ENCODE results near the gene SH3BP1.
"Not testable (repeated sequence)": the region's sequence is repeated elsewhere in the genome, so short reads cannot be mapped to it uniquely, and the experiment has no call there.

The SH3BP1 gene

GRCh38 chr22:37680191-37680851 lies 40.9 kb downstream of the SH3BP1 start:
- DNase-seq, result no peak

- no peak for DNase-seq
Measured at GRCh38 chr22:37681001-37681424, 41.5 kb downstream of the SH3BP1 start.

GRCh38 chr22:37681556-37682049 lies 42.1 kb downstream of the SH3BP1 start:
- DNase-seq, result peak; percentile 71

GRCh38 chr22:37684803-37685615 lies 45.5 kb downstream of the SH3BP1 start:
- DNase-seq, result no peak

- peak; percentile 90 for DNase-seq
Measured at GRCh38 chr22:37686002-37686982, 46.8 kb downstream of the SH3BP1 start, which contains the start of gene NOL12. NOL12 (plus strand) TSS chr22:37686343; CDS start chr22:37686393, 50 bp downstream.

DNA sequence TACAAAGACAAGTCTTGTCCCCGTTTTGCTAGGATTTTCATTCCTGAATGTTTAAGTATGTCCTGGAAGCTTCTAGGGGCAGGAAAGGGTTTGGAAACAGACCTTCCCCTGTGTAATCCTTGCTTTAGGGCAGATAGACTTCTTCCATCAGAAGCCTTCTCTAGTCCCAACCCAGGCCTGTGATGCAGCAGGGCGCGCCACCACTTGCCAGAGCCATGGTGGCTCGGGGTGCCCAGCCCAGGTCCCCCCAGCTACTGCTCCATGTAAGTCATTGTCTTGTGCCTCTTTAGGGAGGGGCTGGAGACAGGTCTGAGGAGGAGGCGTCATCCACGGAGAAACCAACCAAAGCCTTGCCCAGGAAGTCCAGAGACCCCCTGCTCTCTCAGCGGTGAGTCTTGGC lies 50.9 kb downstream of the SH3BP1 start:
- DNase-seq, result no peak

DNA sequence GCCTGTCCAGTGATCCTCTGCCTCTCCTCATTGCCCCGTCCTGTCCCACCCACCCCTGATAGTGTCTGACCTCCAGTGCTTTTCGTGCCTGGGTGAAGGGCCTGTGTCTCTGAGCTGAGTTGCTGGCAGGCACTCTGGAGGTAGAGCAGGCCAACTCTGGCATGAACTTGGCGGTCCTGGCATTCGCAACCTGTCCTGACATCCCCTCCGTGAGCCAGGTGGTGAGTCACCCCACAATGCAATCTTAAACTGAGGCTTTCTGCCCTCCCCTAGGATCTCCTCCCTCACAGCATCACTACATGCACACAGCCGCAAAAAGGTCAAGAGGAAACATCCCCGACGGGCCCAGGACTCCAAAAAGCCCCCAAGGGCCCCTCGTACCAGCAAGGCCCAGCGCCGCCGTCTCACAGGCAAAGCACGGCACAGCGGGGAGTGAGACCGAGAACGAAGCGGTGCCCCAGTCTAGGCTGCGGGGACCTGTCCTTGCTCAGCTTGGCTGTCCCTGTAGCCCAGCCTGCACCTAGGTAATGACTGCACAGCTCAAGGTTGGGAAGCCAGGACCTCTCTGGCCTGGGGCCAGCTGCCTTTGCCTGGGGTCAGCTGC lies 51.5 kb downstream of the SH3BP1 start:
- no peak for DNase-seq

GRCh38 chr22:37692627-37693285 lies 53.3 kb downstream of the SH3BP1 start:
- no peak for DNase-seq

- not testable (repeated sequence) for DNase-seq
Measured at GRCh38 chr22:37694131-37694530, 54.7 kb downstream of the SH3BP1 start.

GRCh38 chr22:37696260-37696656 lies 56.8 kb downstream of the SH3BP1 start:
- DNase-seq, result not testable (repeated sequence)

DNA sequence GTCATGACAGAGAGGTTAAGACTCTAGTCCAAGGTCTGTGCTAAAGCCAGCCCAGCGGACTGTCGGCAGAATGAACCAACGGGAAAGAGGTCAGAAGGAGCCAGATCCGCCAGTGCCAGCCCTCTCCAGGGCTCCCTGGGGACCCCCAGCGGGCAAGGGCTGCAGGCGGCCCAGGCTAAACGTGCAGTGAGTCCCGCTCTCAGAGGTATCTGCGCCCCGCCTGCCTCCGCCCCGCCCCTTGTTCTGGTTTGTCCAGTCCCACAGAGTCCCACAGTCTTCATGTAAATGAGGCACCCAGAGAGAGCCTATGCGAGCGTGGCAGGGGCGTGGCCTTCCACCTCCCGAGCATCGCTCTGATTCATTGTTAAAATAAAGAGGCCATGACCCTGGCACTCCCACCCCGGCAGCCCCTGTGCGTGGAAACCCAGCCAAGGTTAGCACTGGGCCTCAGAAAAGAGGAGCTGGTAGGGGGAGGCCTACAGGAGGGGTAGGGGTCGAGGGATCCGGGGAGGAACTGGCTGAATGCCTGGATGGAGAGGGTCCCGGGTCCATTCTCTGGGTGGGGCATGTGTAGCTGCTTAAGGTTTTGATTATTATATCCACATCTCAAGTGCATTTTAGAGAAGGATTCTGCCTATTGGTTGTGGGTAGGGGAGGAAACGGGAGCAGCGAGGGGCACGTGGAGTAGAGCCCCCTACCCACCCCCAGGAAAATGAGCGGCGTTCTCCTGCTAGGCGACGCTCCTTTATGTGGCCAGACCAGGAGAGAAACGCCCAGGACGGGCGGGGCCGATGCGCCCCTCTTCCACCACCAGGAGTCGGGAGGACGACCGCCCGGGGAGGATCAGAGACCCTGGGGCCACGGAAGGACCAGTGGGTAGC lies 57.4 kb downstream of the SH3BP1 start, which contains the start of gene TRIOBP:
Gene TRIOBP (plus strand): TSS at position 392 of the 881 bp plus-strand sequence. CDS start 4,318 bp downstream, outside the sequence.
- peak; percentile 96 for DNase-seq

DNA sequence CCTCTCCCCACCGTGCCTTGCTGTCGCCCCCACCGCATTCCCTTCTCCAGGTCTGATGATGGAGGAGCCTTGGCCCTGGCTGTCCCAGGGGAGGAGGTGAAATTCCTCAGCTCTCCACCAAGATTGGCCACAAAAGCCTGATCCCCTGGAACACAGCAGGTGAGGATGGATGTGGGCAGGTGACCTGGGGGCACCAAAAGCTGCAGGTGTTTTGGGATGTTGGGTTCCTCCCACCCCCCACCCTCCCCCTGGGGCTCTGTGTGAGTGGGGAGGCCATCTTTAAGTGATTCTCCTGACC lies 58.0 kb downstream of the SH3BP1 start:
- no peak for DNase-seq

- DNase-seq, result no peak
Measured at GRCh38 chr22:37701141-37701786, 61.8 kb downstream of the SH3BP1 start.

- no peak for DNase-seq
Measured at GRCh38 chr22:37703906-37704305, 64.4 kb downstream of the SH3BP1 start.

- no peak for DNase-seq
Measured at GRCh38 chr22:37704645-37705044, 65.2 kb downstream of the SH3BP1 start.

- DNase-seq, result no peak
Measured at GRCh38 chr22:37705205-37705604, 65.7 kb downstream of the SH3BP1 start.
